NK-92 (cell line): ENCODE measurements around the gene NRSN2.

Source experiments
- DNase-seq: peaks from one replicate; lab custom pipeline; 2025; ENCODE audit not compliant: unreplicated experiment; lab: John Stamatoyannopoulos, UW

NRSN2 gene

GRCh38 chr20:396619-397431 is 49.9 kb downstream of the NRSN2 start:
- no peak for DNase-seq

GRCh38 chr20:397432-398237 is 50.7 kb downstream of the NRSN2 start:
- no peak for DNase-seq

- no peak for DNase-seq
These were observed 52.3 kb downstream of the NRSN2 start for GRCh38 chr20:399182-399707.

GRCh38 chr20:400128-400453 is 53.2 kb downstream of the NRSN2 start:
- DNase-seq: no peak

GRCh38 chr20:400454-401275 is 53.8 kb downstream of the NRSN2 start:
- DNase-seq: no peak

- no peak for DNase-seq
These were observed 55.0 kb downstream of the NRSN2 start for GRCh38 chr20:401682-402495.

- no peak for DNase-seq
These were observed 55.6 kb downstream of the NRSN2 start for GRCh38 chr20:402496-402885.

GRCh38 chr20:402898-403581 is 56.1 kb downstream of the NRSN2 start:
- no peak for DNase-seq

GRCh38 chr20:403582-403957 is 56.7 kb downstream of the NRSN2 start:
- DNase-seq: no peak

GRCh38 chr20:404088-404487 is 57.2 kb downstream of the NRSN2 start:
- DNase-seq: no peak
